CD1c-positive myeloid dendritic cell (primary cell): ENCODE measurements around the gene FRMD1.

Experiments
- DNase-seq: peaks from one replicate; pipeline ENCODE4 v3.0.0-alpha.2; 2016; ENCODE audit errors: extremely low spot score

The FRMD1 gene

GRCh38 chr6:168027521-168027920 lies 51.5 kb downstream of the FRMD1 start:
- DNase-seq: no peak

GRCh38 chr6:168026925-168027324 lies 52.1 kb downstream of the FRMD1 start:
- no peak for DNase-seq

GRCh38 chr6:168025831-168026710 lies 52.9 kb downstream of the FRMD1 start:
- DNase-seq: no peak

- DNase-seq: no peak
Observed at GRCh38 chr6:168024951-168025510, 54.0 kb downstream of the FRMD1 start.

GRCh38 chr6:168022488-168023321 lies 56.3 kb downstream of the FRMD1 start:
- no peak for DNase-seq

- no peak for DNase-seq
Observed at GRCh38 chr6:168021581-168021980, 57.4 kb downstream of the FRMD1 start.

- no peak for DNase-seq
Observed at GRCh38 chr6:168020242-168020641, 58.8 kb downstream of the FRMD1 start.

- DNase-seq: no peak
Observed at GRCh38 chr6:168018664-168019063, 60.3 kb downstream of the FRMD1 start.

- DNase-seq: no peak
Observed at GRCh38 chr6:168017629-168018028, 61.4 kb downstream of the FRMD1 start.

GRCh38 chr6:168016721-168017525 lies 62.1 kb downstream of the FRMD1 start:
- DNase-seq: no peak

- DNase-seq: no peak
Observed at GRCh38 chr6:168016176-168016620, 62.8 kb downstream of the FRMD1 start.

GRCh38 chr6:168015482-168016175 lies 63.4 kb downstream of the FRMD1 start:
- DNase-seq: no peak

GRCh38 chr6:168015009-168015408 lies 64.0 kb downstream of the FRMD1 start:
- DNase-seq: no peak

- no peak for DNase-seq
Observed at GRCh38 chr6:168014428-168014827, 64.6 kb downstream of the FRMD1 start.

- no peak for DNase-seq
Observed at GRCh38 chr6:168013250-168013915, 65.6 kb downstream of the FRMD1 start.

GRCh38 chr6:168012431-168013249 lies 66.4 kb downstream of the FRMD1 start:
- DNase-seq: no peak

GRCh38 chr6:168011291-168011690 lies 67.7 kb downstream of the FRMD1 start:
- DNase-seq: no peak

GRCh38 chr6:168009331-168009730 lies 69.7 kb downstream of the FRMD1 start:
- no peak for DNase-seq

- peak; percentile 60 for DNase-seq
Observed at GRCh38 chr6:168007592-168008338, 71.2 kb downstream of the FRMD1 start.
